Peyer's patch (tissue), 4 donors: ENCODE measurements around the gene SMNDC1.

Experiments
- CTCF ChIP-seq, 6 experiments: fragments of 450-650 bp in 4 of 6; fragments of 200-600 bp in 2 of 6; sonication (generic) in 1 of 6; IDR thresholded peaks; one replicate each; pipeline ENCODE4 v1.5.1; 2017 to 2019; ENCODE audit warnings: antibody characterized with exemption in 6 of 6, mild to moderate bottlenecking in 3 of 6, moderate library complexity in 1 of 6
- POLR2A ChIP-seq, 2 donors: fragments of 450-650 bp; IDR thresholded peaks; one replicate each; pipeline ENCODE4 v1.5.1; 2017; ENCODE audit warnings: antibody characterized with exemption in 2 of 2, mild to moderate bottlenecking in 2 of 2, moderate library complexity in 2 of 2

GRCh38 chr10:110300486-110300986 lies 4.2 kb downstream of the SMNDC1 start:
- TF ChIP-seq CTCF (IDR thresholded peaks at IDR 0.05): no peak
- no peak for TF ChIP-seq POLR2A (IDR thresholded peaks at IDR 0.05)
